ENCODE results near the gene C6.

The C6 gene

DNA sequence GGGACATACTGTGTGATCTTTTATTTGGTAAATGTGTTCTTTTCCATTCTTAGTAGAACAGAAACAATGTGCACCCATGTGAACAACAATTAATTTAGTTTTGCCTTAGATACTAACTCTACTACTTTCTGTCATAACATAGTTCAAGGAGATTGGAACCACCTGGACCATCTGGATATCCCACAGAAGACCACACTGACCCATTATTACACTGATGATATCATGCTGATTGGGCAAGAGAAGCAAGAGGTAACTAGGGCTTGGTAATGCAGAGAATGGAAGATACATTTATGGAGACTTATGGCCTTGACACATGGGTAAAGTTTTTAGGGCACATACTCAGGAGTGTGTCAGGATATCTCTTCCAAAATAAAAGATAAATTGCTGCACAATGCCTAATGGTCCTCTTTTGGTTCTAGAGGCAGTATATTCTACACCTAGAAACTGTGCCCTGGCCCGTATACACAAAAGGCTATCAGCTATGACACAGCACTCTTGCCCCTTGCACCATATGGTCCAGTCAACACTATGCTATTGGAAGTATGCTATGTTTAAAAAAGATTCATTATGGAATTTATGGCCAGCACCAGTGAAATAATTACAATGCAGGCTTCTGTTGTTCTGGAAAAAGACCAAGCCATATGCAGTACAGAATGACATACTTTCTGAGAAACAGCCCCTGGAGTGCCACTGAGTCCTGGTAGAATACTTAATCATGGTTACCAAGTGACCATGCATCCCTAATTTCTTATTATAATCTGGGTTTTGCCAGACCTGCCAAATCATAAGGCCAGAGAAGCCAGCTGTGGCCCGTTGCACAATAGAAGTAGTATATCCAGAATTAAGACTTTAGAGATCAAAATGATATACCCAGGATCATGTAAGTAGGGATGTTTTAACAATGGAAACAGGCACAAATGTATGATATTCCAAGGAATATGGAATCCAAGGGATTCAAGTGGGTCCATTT, 100.6 kb downstream of the C6 start:
- Mint-ChIP-seq H3K27me3 (ENCODE audit: low read depth) (no peaks in the 10 kb centered on the region), H3K27ac (no peak overlapping the region), H3K4me3 (no peak overlapping the region), H3K4me1 (no peaks in the 10 kb centered on the region), H3K36me3 (ENCODE audit: low read depth) (no peaks in the 10 kb centered on the region), H3K9me3 (no peaks in the 10 kb centered on the region)
- TF ChIP-seq, protein P1, sequence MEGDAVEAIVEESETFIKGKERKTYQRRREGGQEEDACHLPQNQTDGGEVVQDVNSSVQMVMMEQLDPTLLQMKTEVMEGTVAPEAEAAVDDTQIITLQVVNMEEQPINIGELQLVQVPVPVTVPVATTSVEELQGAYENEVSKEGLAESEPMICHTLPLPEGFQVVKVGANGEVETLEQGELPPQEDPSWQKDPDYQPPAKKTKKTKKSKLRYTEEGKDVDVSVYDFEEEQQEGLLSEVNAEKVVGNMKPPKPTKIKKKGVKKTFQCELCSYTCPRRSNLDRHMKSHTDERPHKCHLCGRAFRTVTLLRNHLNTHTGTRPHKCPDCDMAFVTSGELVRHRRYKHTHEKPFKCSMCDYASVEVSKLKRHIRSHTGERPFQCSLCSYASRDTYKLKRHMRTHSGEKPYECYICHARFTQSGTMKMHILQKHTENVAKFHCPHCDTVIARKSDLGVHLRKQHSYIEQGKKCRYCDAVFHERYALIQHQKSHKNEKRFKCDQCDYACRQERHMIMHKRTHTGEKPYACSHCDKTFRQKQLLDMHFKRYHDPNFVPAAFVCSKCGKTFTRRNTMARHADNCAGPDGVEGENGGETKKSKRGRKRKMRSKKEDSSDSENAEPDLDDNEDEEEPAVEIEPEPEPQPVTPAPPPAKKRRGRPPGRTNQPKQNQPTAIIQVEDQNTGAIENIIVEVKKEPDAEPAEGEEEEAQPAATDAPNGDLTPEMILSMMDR (IDR thresholded peaks at IDR 0.05; ENCODE audit: unreplicated experiment in 3 of 3): no peak

DNA sequence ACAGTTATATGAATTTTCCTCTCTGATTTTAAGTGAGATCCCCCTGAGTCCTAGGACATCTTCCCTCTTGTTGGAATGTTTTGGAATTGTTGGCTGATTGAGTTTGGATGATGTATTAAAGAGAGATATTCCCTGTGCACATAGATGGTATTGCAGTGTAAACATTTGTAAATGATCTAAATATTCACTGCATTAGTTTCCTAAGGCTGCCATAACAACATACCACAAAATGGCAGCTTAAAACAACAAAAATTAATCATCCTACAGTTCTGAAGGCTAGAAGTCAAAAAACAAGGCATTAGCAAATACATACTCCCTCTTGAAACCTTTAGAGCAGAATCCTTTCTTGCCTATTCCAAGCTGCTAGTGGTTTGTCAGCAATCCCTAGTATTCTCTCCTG, 104.1 kb downstream of the C6 start:
- H3K36me3 Mint-ChIP-seq (ENCODE audit: low read depth): no peaks in the 10 kb centered on the region
- no peaks in the 10 kb centered on the region for H3K4me1 Mint-ChIP-seq
- peaks cover 2% of the 10 kb centered on the region for H3K9me3 Mint-ChIP-seq

DNA sequence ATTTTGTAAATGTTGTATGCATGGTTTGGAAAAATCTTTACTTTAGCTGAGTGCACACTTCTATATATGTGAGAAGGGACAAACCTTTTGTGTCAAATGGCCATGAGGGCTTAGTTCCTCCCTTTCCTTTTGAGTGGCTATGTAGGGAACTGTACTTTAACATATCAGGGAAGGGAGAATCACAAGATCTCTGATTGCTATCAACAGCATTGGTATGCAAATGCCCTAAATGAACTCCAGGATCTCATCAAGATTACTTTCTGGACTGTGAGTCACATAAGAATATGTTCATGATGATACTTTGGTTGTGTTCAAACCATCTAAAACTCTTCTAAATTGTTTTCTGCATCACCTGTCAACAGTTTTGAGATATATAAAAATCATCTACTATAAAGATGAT, 111.0 kb downstream of the C6 start:
- H3K4me1 Mint-ChIP-seq: no peaks in the 10 kb centered on the region
- H3K36me3 Mint-ChIP-seq (ENCODE audit: low read depth): no peaks in the 10 kb centered on the region
- TF ChIP-seq, protein P1 (IDR thresholded peaks at IDR 0.05; ENCODE audit: unreplicated experiment in 3 of 3): no peak
- no peak overlapping the region for H3K4me3 Mint-ChIP-seq
- no peaks in the 10 kb centered on the region for H3K27me3 Mint-ChIP-seq (ENCODE audit: low read depth)
- H3K9me3 Mint-ChIP-seq: peaks cover 2% of the 10 kb centered on the region
- no peak overlapping the region for H3K27ac Mint-ChIP-seq

More for the DNA sequence above, 104.1 kb downstream of the C6 start:
- Mint-ChIP-seq H3K4me3 (no peak overlapping the region), H3K27ac (no peak overlapping the region), H3K27me3 (ENCODE audit: low read depth) (no peaks in the 10 kb centered on the region)
- TF ChIP-seq, protein P1 (IDR thresholded peaks at IDR 0.05; ENCODE audit: unreplicated experiment in 3 of 3): no peak

DNA sequence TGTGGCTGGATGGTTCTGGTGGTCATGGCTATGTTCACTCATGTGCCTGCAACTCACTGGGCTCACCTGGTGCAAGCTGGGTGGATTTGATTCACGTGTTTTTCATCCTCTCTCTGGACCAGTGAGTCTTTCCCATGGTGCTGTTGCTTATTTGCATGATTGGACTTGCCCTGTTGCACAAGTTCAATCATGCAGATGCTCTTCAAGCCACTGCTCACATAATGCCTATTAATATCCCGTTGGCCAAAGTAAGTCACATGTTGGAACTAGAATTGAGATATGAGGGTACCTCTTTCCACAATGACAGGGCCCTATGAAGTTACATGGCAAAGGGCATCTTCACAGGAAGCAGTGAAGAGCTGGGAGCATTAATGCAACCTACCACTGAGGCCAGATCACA, 115.7 kb downstream of the C6 start:
- peaks cover 2% of the 10 kb centered on the region for H3K9me3 Mint-ChIP-seq
- no peaks in the 10 kb centered on the region for H3K4me1 Mint-ChIP-seq
- TF ChIP-seq, protein P1 (IDR thresholded peaks at IDR 0.05; ENCODE audit: unreplicated experiment in 3 of 3): no peak
- no peaks in the 10 kb centered on the region for H3K27me3 Mint-ChIP-seq (ENCODE audit: low read depth)
- H3K4me3 Mint-ChIP-seq: no peak overlapping the region
- H3K36me3 Mint-ChIP-seq (ENCODE audit: low read depth): no peaks in the 10 kb centered on the region
- H3K27ac Mint-ChIP-seq: no peak overlapping the region

DNA sequence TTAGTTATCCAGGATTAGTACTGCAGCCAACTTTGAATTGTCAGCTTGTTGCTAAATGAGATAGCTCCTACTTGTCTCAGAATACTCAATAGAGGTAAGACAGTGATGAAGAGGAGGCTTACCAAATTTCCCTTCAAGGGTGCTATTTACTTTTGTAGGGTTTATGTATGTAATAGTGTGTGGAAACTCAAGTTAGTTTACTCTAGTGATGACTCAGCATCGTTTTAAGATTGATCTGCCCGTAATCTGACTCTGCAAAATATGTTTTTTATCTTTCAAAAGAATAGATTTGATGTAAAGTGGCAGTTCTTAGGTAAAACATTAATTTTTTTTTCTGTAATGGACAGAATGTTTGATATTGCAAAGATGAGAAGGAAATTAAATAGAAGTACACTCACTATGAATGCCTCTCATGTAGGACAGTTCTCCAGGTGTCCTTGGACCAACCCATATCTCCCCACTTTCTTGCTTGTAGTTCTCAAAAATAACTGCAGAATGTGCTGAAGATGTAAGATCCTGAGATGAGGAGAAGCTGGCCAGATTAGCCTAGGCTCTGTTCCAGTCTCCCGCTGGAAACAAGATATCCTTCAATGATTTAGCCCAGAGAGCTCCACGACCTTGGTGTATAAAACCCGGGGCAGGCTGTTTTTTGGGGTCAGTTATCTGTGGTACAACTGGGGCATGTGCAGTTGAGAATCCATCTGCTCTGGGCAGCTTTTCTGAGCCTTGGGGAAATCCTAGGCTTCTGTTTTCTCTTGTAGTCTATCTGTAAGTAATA, 117.8 kb downstream of the C6 start:
- H3K9me3 Mint-ChIP-seq: peaks cover 11% of the 10 kb centered on the region
- H3K27me3 Mint-ChIP-seq (ENCODE audit: low read depth): no peaks in the 10 kb centered on the region
- no peaks in the 10 kb centered on the region for H3K4me1 Mint-ChIP-seq
- TF ChIP-seq, protein P1 (IDR thresholded peaks at IDR 0.05; ENCODE audit: unreplicated experiment in 3 of 3): no peak
- H3K36me3 Mint-ChIP-seq (ENCODE audit: low read depth): no peaks in the 10 kb centered on the region
- H3K27ac Mint-ChIP-seq: no peak overlapping the region
- H3K4me3 Mint-ChIP-seq: no peak overlapping the region

Measured in nephron (organoid).